HG03066 (cell line): ENCODE data around the gene SLC25A21.

Experiments used
- ATAC-seq: cut with Tn5 transposase; IDR thresholded peaks from one replicate; pipeline ENCODE4 v1.9.1; 2021; ENCODE audit warnings: low read depth; ENCODE audit not compliant: unreplicated experiment

Gene SLC25A21

GRCh38 chr14:36949371-36949770 is 223.0 kb downstream of the SLC25A21 start:
- ATAC-seq, result no peak

GRCh38 chr14:36948157-36948859 is 224.1 kb downstream of the SLC25A21 start:
- no peak for ATAC-seq

- ATAC-seq, result no peak
Observed at GRCh38 chr14:36947362-36947761, 225.0 kb downstream of the SLC25A21 start.

GRCh38 chr14:36946872-36947271 is 225.5 kb downstream of the SLC25A21 start:
- no peak for ATAC-seq

- no peak for ATAC-seq
Observed at GRCh38 chr14:36944307-36945010, 227.9 kb downstream of the SLC25A21 start.

GRCh38 chr14:36942522-36943245 is 229.7 kb downstream of the SLC25A21 start:
- no peak for ATAC-seq

GRCh38 chr14:36941783-36942521 is 230.5 kb downstream of the SLC25A21 start:
- ATAC-seq, result peak; percentile 92

GRCh38 chr14:36940476-36940875 is 231.9 kb downstream of the SLC25A21 start:
- ATAC-seq, result no peak

GRCh38 chr14:36939265-36939664 is 233.1 kb downstream of the SLC25A21 start:
- ATAC-seq, result no peak

- no peak for ATAC-seq
Observed at GRCh38 chr14:36938678-36939077, 233.7 kb downstream of the SLC25A21 start.

GRCh38 chr14:36935976-36936678 is 236.3 kb downstream of the SLC25A21 start:
- no peak for ATAC-seq

GRCh38 chr14:36934304-36934703 is 238.1 kb downstream of the SLC25A21 start:
- no peak for ATAC-seq

GRCh38 chr14:36931791-36932190 is 240.6 kb downstream of the SLC25A21 start:
- ATAC-seq, result no peak

GRCh38 chr14:36928432-36928831 is 244.0 kb downstream of the SLC25A21 start:
- no peak for ATAC-seq

- ATAC-seq, result no peak
Observed at GRCh38 chr14:36925094-36925493, 247.3 kb downstream of the SLC25A21 start.

- ATAC-seq, result no peak
Observed at GRCh38 chr14:36916668-36917067, 255.7 kb downstream of the SLC25A21 start.

- ATAC-seq, result no peak
Observed at GRCh38 chr14:36915081-36915480, 257.3 kb downstream of the SLC25A21 start.

GRCh38 chr14:36910578-36910977 is 261.8 kb downstream of the SLC25A21 start:
- ATAC-seq, result no peak

- ATAC-seq, result no peak
Observed at GRCh38 chr14:36905272-36905888, 267.0 kb downstream of the SLC25A21 start.

GRCh38 chr14:36901861-36902260 is 270.5 kb downstream of the SLC25A21 start:
- ATAC-seq, result no peak
